HepG2 (cell line): ENCODE data around the gene PREX1.

Experiments used
- BHLHE40 ChIP-seq: IDR thresholded peaks from 2 replicates; pipeline ENCODE4 v1.6.1; 2011; ENCODE audit warnings: low read length, improper control_type of control experiment
- CBX1 ChIP-seq: IDR thresholded peaks from one replicate; pipeline ENCODE4 v1.6.1; 2016; ENCODE audit warnings: antibody characterized with exemption, low read depth
- EP300 ChIP-seq, 3 experiments: sonication (generic) in 1 of 3; formaldehyde crosslinking in 1 of 3; IDR thresholded peaks; 2 replicates each; pipeline versions ENCODE4 v1.5.1 to v1.6.1; 2011 to 2020; ENCODE audit warnings: low read depth in 2 of 3, low read length in 2 of 3, borderline replicate concordance in 1 of 3, improper control_type of control experiment in 1 of 3, mild to moderate bottlenecking in 1 of 3, missing genetic modification reagents in 1 of 3, moderate library complexity in 1 of 3
- FOXJ3 ChIP-seq: sonication (generic); formaldehyde crosslinking; IDR thresholded peaks from 2 replicates; pipeline ENCODE4 v1.4.0; 2020; ENCODE audit warnings: missing genetic modification reagents, mild to moderate bottlenecking, borderline replicate concordance
- GABPA ChIP-seq, 2 experiments: IDR thresholded peaks; 2 replicates each; pipeline ENCODE4 v1.6.1; 2011 to 2016; ENCODE audit warnings: low read depth in 2 of 2, low read length in 1 of 2, missing biosample characterization in 1 of 2, missing genetic modification characterization in 1 of 2
- STAG1 ChIP-seq: sonication (generic); formaldehyde crosslinking; IDR thresholded peaks from 2 replicates; pipeline ENCODE4 v1.4.0; 2020; ENCODE audit warnings: missing genetic modification reagents
- TCF7L2 ChIP-seq: IDR thresholded peaks from 2 replicates; pipeline ENCODE4 v1.6.1; 2011; ENCODE audit warnings: mild to moderate bottlenecking, low read depth, low read length, moderate library complexity
- ZFX ChIP-seq: sonication (generic); formaldehyde crosslinking; IDR thresholded peaks from 2 replicates; pipeline ENCODE4 v1.4.0; 2020; ENCODE audit warnings: mild to moderate bottlenecking, low read depth, missing genetic modification reagents, moderate library complexity
- ZNF3 ChIP-seq: IDR thresholded peaks from 2 replicates; pipeline ENCODE4 v1.7.0; 2017; ENCODE audit warnings: inconsistent platforms
- ZNF350 ChIP-seq: sonication (generic); formaldehyde crosslinking; IDR thresholded peaks from 2 replicates; pipeline ENCODE4 v1.4.0; 2020; ENCODE audit warnings: mild to moderate bottlenecking, low read depth, missing genetic modification reagents, borderline replicate concordance
- ZNF382 ChIP-seq: sonication (generic); formaldehyde crosslinking; IDR thresholded peaks from 2 replicates; pipeline ENCODE4 v1.5.0; 2020; ENCODE audit warnings: missing genetic modification reagents, mild to moderate bottlenecking, borderline replicate concordance
- ZNF432 ChIP-seq: sonication (generic); formaldehyde crosslinking; IDR thresholded peaks from 2 replicates; pipeline ENCODE4 v1.5.0; 2020; ENCODE audit warnings: missing genetic modification reagents, mild to moderate bottlenecking, borderline replicate concordance
- TF ChIP-seq, protein P1 (sequence below): sonication (generic); formaldehyde crosslinking; IDR thresholded peaks from 2 replicates; pipeline ENCODE4 v1.5.1; 2020; ENCODE audit warnings: mild to moderate bottlenecking, missing genetic modification reagents, borderline replicate concordance
- TF ChIP-seq, protein P2 (sequence below): sonication (generic); formaldehyde crosslinking; IDR thresholded peaks from 2 replicates; pipeline ENCODE4 v1.5.0; 2020; ENCODE audit warnings: mild to moderate bottlenecking, missing genetic modification reagents, moderate library complexity

DNA sequence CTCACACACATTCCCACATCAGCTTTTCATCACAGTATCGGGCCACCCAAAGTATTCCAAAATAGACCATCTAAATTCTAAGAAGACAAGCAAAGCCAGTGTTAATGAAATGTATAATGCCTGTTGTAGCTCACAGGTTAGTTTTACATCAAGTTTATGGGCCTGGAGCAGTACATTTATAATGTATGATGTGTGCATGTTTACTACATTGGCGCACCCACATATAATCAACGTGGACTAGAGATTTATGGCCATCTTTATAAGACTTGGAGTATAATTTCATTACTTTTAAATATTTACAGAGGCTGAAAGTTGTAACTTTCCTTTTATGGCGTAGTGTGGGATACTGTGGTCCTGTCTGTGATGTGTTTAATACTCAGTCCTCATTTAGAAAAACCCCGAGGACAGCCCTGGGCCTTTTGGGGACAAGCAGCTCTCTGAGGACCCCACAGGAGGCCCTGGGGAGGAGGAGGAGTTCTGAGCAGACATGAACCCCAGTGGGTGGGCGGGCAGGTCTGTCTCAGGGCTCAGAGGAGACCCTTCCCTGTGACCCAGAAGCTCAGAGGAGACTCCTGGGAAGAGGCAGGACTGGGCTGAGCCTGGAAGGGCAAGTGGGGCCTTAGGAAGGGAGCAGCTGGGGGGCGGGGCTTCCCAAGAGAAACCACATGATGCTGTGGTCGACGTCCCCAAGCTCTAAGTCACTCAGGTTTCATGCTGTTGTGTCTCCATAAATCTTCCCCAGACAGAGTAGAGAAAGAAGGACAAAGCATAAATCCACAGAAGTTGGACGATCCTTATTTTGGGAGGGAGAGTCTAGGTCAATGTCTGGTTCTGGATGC is 232.1 kb downstream of the PREX1 start:
- TF ChIP-seq ZNF350 (CRISPR knock-in tag) (no peak), ZFX (CRISPR knock-in tag) (no peak), FOXJ3 (CRISPR knock-in tag) (no peak), CBX1 (no peak), BHLHE40 (no peak), ZNF382 (CRISPR knock-in tag) (no peak), TCF7L2 (no peak), STAG1 (CRISPR knock-in tag) (no peak), GABPA (IDR thresholded peaks at IDR 0.05; ENCODE audit: low read depth, low read length) (no peak), GABPA (CRISPR knock-in tag; IDR thresholded peaks at IDR 0.05; ENCODE audit: low read depth) (no peak), ZNF432 (no peak), EP300 (IDR thresholded peaks at IDR 0.05; ENCODE audit: low read depth in 2 of 2, low read length in 2 of 2) (no peak), EP300 (CRISPR knock-in tag; IDR thresholded peaks at IDR 0.05; ENCODE audit: borderline replicate concordance) (no peak), ZNF3 (CRISPR knock-in tag) (no peak)
- TF ChIP-seq, protein P1, sequence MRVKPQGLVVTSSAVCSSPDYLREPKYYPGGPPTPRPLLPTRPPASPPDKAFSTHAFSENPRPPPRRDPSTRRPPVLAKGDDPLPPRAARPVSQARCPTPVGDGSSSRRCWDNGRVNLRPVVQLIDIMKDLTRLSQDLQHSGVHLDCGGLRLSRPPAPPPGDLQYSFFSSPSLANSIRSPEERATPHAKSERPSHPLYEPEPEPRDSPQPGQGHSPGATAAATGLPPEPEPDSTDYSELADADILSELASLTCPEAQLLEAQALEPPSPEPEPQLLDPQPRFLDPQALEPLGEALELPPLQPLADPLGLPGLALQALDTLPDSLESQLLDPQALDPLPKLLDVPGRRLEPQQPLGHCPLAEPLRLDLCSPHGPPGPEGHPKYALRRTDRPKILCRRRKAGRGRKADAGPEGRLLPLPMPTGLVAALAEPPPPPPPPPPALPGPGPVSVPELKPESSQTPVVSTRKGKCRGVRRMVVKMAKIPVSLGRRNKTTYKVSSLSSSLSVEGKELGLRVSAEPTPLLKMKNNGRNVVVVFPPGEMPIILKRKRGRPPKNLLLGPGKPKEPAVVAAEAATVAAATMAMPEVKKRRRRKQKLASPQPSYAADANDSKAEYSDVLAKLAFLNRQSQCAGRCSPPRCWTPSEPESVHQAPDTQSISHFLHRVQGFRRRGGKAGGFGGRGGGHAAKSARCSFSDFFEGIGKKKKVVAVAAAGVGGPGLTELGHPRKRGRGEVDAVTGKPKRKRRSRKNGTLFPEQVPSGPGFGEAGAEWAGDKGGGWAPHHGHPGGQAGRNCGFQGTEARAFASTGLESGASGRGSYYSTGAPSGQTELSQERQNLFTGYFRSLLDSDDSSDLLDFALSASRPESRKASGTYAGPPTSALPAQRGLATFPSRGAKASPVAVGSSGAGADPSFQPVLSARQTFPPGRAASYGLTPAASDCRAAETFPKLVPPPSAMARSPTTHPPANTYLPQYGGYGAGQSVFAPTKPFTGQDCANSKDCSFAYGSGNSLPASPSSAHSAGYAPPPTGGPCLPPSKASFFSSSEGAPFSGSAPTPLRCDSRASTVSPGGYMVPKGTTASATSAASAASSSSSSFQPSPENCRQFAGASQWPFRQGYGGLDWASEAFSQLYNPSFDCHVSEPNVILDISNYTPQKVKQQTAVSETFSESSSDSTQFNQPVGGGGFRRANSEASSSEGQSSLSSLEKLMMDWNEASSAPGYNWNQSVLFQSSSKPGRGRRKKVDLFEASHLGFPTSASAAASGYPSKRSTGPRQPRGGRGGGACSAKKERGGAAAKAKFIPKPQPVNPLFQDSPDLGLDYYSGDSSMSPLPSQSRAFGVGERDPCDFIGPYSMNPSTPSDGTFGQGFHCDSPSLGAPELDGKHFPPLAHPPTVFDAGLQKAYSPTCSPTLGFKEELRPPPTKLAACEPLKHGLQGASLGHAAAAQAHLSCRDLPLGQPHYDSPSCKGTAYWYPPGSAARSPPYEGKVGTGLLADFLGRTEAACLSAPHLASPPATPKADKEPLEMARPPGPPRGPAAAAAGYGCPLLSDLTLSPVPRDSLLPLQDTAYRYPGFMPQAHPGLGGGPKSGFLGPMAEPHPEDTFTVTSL (CRISPR knock-in tag), result no peak
- TF ChIP-seq, protein P2, sequence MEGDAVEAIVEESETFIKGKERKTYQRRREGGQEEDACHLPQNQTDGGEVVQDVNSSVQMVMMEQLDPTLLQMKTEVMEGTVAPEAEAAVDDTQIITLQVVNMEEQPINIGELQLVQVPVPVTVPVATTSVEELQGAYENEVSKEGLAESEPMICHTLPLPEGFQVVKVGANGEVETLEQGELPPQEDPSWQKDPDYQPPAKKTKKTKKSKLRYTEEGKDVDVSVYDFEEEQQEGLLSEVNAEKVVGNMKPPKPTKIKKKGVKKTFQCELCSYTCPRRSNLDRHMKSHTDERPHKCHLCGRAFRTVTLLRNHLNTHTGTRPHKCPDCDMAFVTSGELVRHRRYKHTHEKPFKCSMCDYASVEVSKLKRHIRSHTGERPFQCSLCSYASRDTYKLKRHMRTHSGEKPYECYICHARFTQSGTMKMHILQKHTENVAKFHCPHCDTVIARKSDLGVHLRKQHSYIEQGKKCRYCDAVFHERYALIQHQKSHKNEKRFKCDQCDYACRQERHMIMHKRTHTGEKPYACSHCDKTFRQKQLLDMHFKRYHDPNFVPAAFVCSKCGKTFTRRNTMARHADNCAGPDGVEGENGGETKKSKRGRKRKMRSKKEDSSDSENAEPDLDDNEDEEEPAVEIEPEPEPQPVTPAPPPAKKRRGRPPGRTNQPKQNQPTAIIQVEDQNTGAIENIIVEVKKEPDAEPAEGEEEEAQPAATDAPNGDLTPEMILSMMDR (CRISPR knock-in tag), result no peak
